ENCODE results near the gene FOXJ3. TPM values are rescaled to one million over a fixed set of nuclear protein-coding genes. Genes with fewer than 3 reads are reported as not detected.

The FOXJ3 gene
- total and polyA plus RNA-seq, 2 donors from 2014 or later = 11.8 to 45.5 TPM

DNA sequence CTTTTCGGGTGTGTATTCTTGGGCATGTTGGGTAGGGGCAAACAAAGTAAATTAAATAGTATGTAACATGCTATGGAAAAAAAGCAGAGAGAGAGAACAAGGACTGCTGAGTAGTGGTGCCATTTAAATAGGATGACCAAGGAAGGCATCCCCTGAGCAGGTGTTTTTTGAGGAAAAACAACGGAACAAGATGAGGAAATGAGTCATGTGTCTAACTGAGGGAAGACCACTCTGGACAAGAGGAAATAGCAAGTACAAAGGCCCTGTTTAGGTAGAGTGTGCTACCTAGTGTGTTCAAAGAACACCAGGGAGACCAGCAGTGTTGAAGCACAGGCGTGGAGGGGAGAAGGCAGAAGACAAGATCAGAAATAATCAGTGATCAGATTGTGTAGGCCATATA is 150.4 kb downstream of the FOXJ3 start:
- Histone ChIP-seq H3K27ac (ENCODE audit: low read depth in 2 of 2, low read length in 2 of 2) (no peak overlapping the region), H3K4me1 (ENCODE audit: control insufficient read depth in 2 of 3, insufficient read depth in 2 of 3, low read depth in 1 of 3, low read length in 3 of 3) (no peaks in the 10 kb centered on the region), H3K36me3 (ENCODE audit: control insufficient read depth in 2 of 3, insufficient read depth in 3 of 3, low read length in 3 of 3) (peaks cover 2 to 15% (median 4%) of the 10 kb centered on the region in 3 donors), H3K4me3 (ENCODE audit: low read length in 3 of 3) (no peak overlapping the region), H3K27me3 (ENCODE audit: control insufficient read depth, insufficient read depth, low read length) (no peaks in the 10 kb centered on the region), H3K9ac (ENCODE audit: low read length in 3 of 3) (no peak overlapping the region), H3K9me3 (ENCODE audit: control insufficient read depth in 2 of 3, insufficient read depth in 1 of 3, low read length in 3 of 3) (no peaks in the 10 kb centered on the region)
- FAIRE-seq (no peak), DNase-seq (no peak)
- TF ChIP-seq, protein P1, sequence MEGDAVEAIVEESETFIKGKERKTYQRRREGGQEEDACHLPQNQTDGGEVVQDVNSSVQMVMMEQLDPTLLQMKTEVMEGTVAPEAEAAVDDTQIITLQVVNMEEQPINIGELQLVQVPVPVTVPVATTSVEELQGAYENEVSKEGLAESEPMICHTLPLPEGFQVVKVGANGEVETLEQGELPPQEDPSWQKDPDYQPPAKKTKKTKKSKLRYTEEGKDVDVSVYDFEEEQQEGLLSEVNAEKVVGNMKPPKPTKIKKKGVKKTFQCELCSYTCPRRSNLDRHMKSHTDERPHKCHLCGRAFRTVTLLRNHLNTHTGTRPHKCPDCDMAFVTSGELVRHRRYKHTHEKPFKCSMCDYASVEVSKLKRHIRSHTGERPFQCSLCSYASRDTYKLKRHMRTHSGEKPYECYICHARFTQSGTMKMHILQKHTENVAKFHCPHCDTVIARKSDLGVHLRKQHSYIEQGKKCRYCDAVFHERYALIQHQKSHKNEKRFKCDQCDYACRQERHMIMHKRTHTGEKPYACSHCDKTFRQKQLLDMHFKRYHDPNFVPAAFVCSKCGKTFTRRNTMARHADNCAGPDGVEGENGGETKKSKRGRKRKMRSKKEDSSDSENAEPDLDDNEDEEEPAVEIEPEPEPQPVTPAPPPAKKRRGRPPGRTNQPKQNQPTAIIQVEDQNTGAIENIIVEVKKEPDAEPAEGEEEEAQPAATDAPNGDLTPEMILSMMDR (IDR thresholded peaks at IDR 0.05; ENCODE audit: borderline replicate concordance, extremely low read depth, insufficient read depth) = no peak
- intact Hi-C loops (cut with DNase I) = no loop called here

DNA sequence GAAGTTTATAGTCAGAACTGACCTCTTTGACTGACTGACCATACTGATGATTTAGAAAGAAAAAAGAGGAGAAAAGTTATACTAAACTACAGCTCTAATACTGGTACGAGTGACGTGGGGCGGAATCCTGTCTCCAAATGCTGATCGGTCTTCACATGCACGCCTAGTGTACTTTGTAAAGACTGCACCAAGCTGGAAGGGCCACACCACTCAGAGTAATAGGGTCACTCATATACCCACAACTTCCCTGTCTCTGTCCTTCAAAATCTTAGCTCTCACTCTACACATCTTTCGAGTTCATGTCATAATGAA is 151.1 kb downstream of the FOXJ3 start:
- intact Hi-C loops (cut with DNase I) = no loop called here
- no peak overlapping the region for H3K27ac ChIP-seq (ENCODE audit: low read depth in 2 of 2, low read length in 2 of 2)
- TF ChIP-seq, protein P1 (IDR thresholded peaks at IDR 0.05; ENCODE audit: borderline replicate concordance, extremely low read depth, insufficient read depth) = no peak
- H3K36me3 ChIP-seq (ENCODE audit: control insufficient read depth in 2 of 3, insufficient read depth in 3 of 3, low read length in 3 of 3) = peaks cover 0 to 12% (median 4%) of the 10 kb centered on the region in 3 donors
- no peak overlapping the region for H3K4me3 ChIP-seq (ENCODE audit: low read length in 3 of 3)
- H3K9me3 ChIP-seq (ENCODE audit: control insufficient read depth in 2 of 3, insufficient read depth in 1 of 3, low read length in 3 of 3) = no peaks in the 10 kb centered on the region
- no peaks in the 10 kb centered on the region for H3K27me3 ChIP-seq (ENCODE audit: control insufficient read depth, insufficient read depth, low read length)
- H3K4me1 ChIP-seq (ENCODE audit: control insufficient read depth in 2 of 3, insufficient read depth in 2 of 3, low read depth in 1 of 3, low read length in 3 of 3) = no peaks in the 10 kb centered on the region
- FAIRE-seq = no peak
- DNase-seq = no peak
- H3K9ac ChIP-seq (ENCODE audit: low read length in 3 of 3) = no peak overlapping the region

DNA sequence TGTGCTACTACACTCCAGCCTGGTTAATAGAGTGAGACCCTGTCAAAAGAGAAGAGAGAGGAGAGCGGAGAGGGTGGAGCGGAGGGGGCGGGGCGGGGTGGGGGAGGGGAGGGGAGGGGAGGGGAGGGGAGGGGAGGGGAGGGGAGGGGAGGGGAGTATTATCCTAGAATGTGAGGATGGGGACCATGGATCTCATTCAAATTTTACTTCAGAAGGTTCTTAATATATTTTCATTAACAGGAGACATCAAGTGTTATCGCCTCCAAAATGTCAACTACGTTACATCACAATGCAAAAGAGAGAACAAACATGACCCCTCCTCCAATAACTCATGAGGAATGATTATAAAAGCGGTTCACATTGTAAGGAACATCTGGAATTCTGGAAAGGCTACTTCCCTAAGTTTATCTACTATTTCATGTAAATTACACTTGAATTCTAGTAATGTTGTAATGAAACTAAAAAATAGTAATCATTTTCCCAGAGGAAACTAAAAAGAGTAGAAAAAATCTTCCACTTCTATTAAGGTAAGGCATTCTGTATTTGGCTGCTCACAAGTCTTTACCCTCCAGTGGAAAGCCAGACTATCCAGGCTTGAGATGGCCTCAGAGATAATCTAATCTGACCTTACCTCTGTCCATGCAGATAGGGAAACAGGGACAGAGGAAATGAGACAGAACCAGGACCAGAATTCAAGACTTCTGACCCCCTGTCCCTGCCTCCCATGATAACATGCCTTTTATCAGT is 151.7 kb downstream of the FOXJ3 start:
- H3K4me1 ChIP-seq (ENCODE audit: control insufficient read depth in 2 of 3, insufficient read depth in 2 of 3, low read depth in 1 of 3, low read length in 3 of 3) = no peaks in the 10 kb centered on the region
- peak in 2 of 5 donors; percentile 32 to 67 for DNase-seq
- H3K36me3 ChIP-seq (ENCODE audit: control insufficient read depth in 2 of 3, insufficient read depth in 3 of 3, low read length in 3 of 3) = peaks cover 0 to 8% (median 2%) of the 10 kb centered on the region in 3 donors
- H3K27me3 ChIP-seq (ENCODE audit: control insufficient read depth, insufficient read depth, low read length) = no peaks in the 10 kb centered on the region
- no peak overlapping the region for H3K4me3 ChIP-seq (ENCODE audit: low read length in 3 of 3)
- TF ChIP-seq, protein P1 (IDR thresholded peaks at IDR 0.05; ENCODE audit: borderline replicate concordance, extremely low read depth, insufficient read depth) = no peak
- intact Hi-C loops (cut with DNase I) = no loop called here
- H3K9ac ChIP-seq (ENCODE audit: low read length in 3 of 3) = no peak overlapping the region
- H3K9me3 ChIP-seq (ENCODE audit: control insufficient read depth in 2 of 3, insufficient read depth in 1 of 3, low read length in 3 of 3) = no peaks in the 10 kb centered on the region
- H3K27ac ChIP-seq (ENCODE audit: low read depth in 2 of 2, low read length in 2 of 2) = no peak overlapping the region
- FAIRE-seq = no peak
